HepG2 (cell line): ENCODE measurements around the gene STUB1. TPM values are rescaled to one million over a fixed set of nuclear protein-coding genes. Genes with fewer than 3 reads are reported as not detected.

ENCODE experiments used
- AGO1 ChIP-seq: fragments of 200-400 bp; formaldehyde crosslinking; IDR thresholded peaks from 2 replicates; pipeline ENCODE4 v1.6.1; 2017; ENCODE audit warnings: mild to moderate bottlenecking, low read depth, low read length, moderate library complexity; ENCODE audit not compliant: poor library complexity, severe bottlenecking
- CC2D1A ChIP-seq: sonication (generic); formaldehyde crosslinking; IDR thresholded peaks from 2 replicates; pipeline ENCODE4 v1.8.1; 2023; ENCODE audit warnings: mild to moderate bottlenecking, missing genetic modification reagents
- CCDC6 ChIP-seq: sonication (generic); formaldehyde crosslinking; IDR thresholded peaks from 2 replicates; pipeline ENCODE4 v1.8.1; 2022; ENCODE audit warnings: mild to moderate bottlenecking, missing genetic modification reagents, moderate library complexity
- DBP ChIP-seq: sonication (generic); formaldehyde crosslinking; IDR thresholded peaks from 2 replicates; pipeline ENCODE4 v1.4.0; 2020; ENCODE audit warnings: missing genetic modification reagents; ENCODE audit errors: not compliant biosample characterization
- ELF4 ChIP-seq: sonication (generic); formaldehyde crosslinking; IDR thresholded peaks from 2 replicates; pipeline ENCODE4 v1.5.0; 2020; ENCODE audit warnings: missing genetic modification reagents, mild to moderate bottlenecking, moderate library complexity, borderline replicate concordance
- ERF ChIP-seq: IDR thresholded peaks from 2 replicates; pipeline ENCODE4 v1.6.1; 2018; ENCODE audit warnings: missing biosample characterization, missing genetic modification reagents
- FOXO1 ChIP-seq: sonication (generic); formaldehyde crosslinking; IDR thresholded peaks from 2 replicates; pipeline ENCODE4 v1.4.0; 2020; ENCODE audit warnings: missing genetic modification reagents
- GATAD2A ChIP-seq: IDR thresholded peaks from 2 replicates; pipeline ENCODE4 v1.6.1; 2016
- GMEB2 ChIP-seq: IDR thresholded peaks from 2 replicates; pipeline ENCODE4 v1.6.1; 2016; ENCODE audit warnings: missing biosample characterization, missing genetic modification reagents, low read depth
- KDM5A ChIP-seq: fragments of 200-600 bp; sonication (generic); IDR thresholded peaks from 2 replicates; pipeline ENCODE4 v1.7.0; 2018; ENCODE audit warnings: antibody characterized with exemption, mild to moderate bottlenecking, low read length, borderline replicate concordance
- KMT2B ChIP-seq: IDR thresholded peaks from 2 replicates; pipeline ENCODE4 v1.6.1; 2016; ENCODE audit warnings: missing genetic modification reagents, missing compliant biosample characterization
- MIER2 ChIP-seq: IDR thresholded peaks from 2 replicates; pipeline ENCODE4 v1.6.1; 2016; ENCODE audit warnings: missing biosample characterization, missing genetic modification reagents
- NCOA2 ChIP-seq: sonication (generic); formaldehyde crosslinking; IDR thresholded peaks from 2 replicates; pipeline ENCODE4 v1.8.0; 2022; ENCODE audit warnings: inconsistent platforms
- RAD51 ChIP-seq: fragments of 450-650 bp; IDR thresholded peaks from 2 replicates; pipeline ENCODE4 v1.6.1; 2016; ENCODE audit warnings: borderline replicate concordance
- RBFOX2 ChIP-seq: fragments of 200-400 bp; formaldehyde crosslinking; IDR thresholded peaks from 2 replicates; pipeline ENCODE4 v1.6.1; 2017; ENCODE audit warnings: low read depth, mild to moderate bottlenecking, low read length
- RXRB ChIP-seq: IDR thresholded peaks from 2 replicates; pipeline ENCODE4 v1.6.1; 2016; ENCODE audit warnings: borderline replicate concordance, missing genetic modification reagents, missing compliant biosample characterization
- SRSF9 ChIP-seq: fragments of 200-400 bp; formaldehyde crosslinking; IDR thresholded peaks from 2 replicates; pipeline ENCODE4 v1.6.1; 2018; ENCODE audit warnings: borderline replicate concordance, mild to moderate bottlenecking, low read depth, low read length; ENCODE audit not compliant: insufficient read depth, poor library complexity, severe bottlenecking
- SSRP1 ChIP-seq: IDR thresholded peaks from 2 replicates; pipeline ENCODE4 v1.6.1; 2016; ENCODE audit warnings: control low read depth
- TCF12 ChIP-seq, 2 experiments: fragments of 450-650 bp in 1 of 2; sonication (generic) in 1 of 2; formaldehyde crosslinking in 1 of 2; IDR thresholded peaks; 2 replicates each; pipeline versions ENCODE4 v1.6.1 to v1.8.0; 2017 to 2022; ENCODE audit warnings: antibody characterized with exemption in 1 of 2, mild to moderate bottlenecking in 1 of 2, missing genetic modification reagents in 1 of 2, moderate library complexity in 1 of 2
- YEATS4 ChIP-seq: sonication (generic); formaldehyde crosslinking; IDR thresholded peaks from 2 replicates; pipeline ENCODE4 v1.4.0; 2020; ENCODE audit warnings: missing genetic modification reagents, borderline replicate concordance
- YY1 ChIP-seq: IDR thresholded peaks from 2 replicates; pipeline ENCODE4 v1.6.1; 2011; ENCODE audit warnings: low read length, low read depth, moderate library complexity, mild to moderate bottlenecking; ENCODE audit not compliant: insufficient read depth, insufficient replicate concordance
- ZFP37 ChIP-seq: sonication (generic); formaldehyde crosslinking; IDR thresholded peaks from 2 replicates; pipeline ENCODE4 v1.4.0; 2020; ENCODE audit warnings: missing genetic modification reagents, borderline replicate concordance
- ZFP82 ChIP-seq: sonication (generic); formaldehyde crosslinking; IDR thresholded peaks from 2 replicates; pipeline ENCODE4 v1.5.1; 2020; ENCODE audit warnings: mild to moderate bottlenecking, missing genetic modification reagents, borderline replicate concordance
- ZNF281 ChIP-seq: sonication (generic); formaldehyde crosslinking; IDR thresholded peaks from 2 replicates; pipeline ENCODE4 v1.4.0; 2020; ENCODE audit warnings: missing genetic modification reagents, borderline replicate concordance
- ZNF564 ChIP-seq: sonication (generic); formaldehyde crosslinking; IDR thresholded peaks from 2 replicates; pipeline ENCODE4 v1.8.1; 2023; ENCODE audit warnings: mild to moderate bottlenecking, missing genetic modification reagents
- ZSCAN31 ChIP-seq: sonication (generic); formaldehyde crosslinking; IDR thresholded peaks from 2 replicates; pipeline ENCODE4 v1.5.0; 2020; ENCODE audit warnings: low read depth, mild to moderate bottlenecking, missing genetic modification reagents
- polyA plus RNA-seq, 8 experiments: library from polyadenylated mRNA; depleted of rRNA in 3 of 8; stranded (reverse) in 7 of 8; unstranded in 1 of 8; fragments of >200 nt; fragmentation: Illumina TruSeq in 4 of 8; extraction: Trizol in 4 of 8; gene quantifications; 2 replicates each; pipeline versions ENCODE4 v1.2.1 to v1.2.3, GENCODE V29; 2011 to 2016; ENCODE audit warnings: low read depth in 4 of 8, missing spikeins in 1 of 8, mixed read lengths in 1 of 8; ENCODE audit not compliant: insufficient read depth in 1 of 8
- total RNA-seq, 5 experiments: library from RNA; depleted of rRNA; stranded (reverse); fragments of >200 nt; fragmentation: Illumina TruSeq; extraction: Trizol; gene quantifications; 2 replicates each; pipeline ENCODE4 v1.2.3, GENCODE V29; 2016; ENCODE audit warnings: low read depth in 1 of 5

The STUB1 gene
- total and polyA plus RNA-seq, 2 of the 13 experiments (the other 11 are each of a cell fraction or from before 2014, with no cell fraction given): 52.9 to 78.2 TPM

- TF ChIP-seq ZNF281 (CRISPR knock-in tag) (peak; percentile 38; the same call in 1 of the 2 replicates), GATAD2A (CRISPR knock-in tag) (peak; percentile 34; the same call in 1 of the 2 replicates), AGO1 (no peak), RBFOX2 (peak; percentile 84), DBP (no peak), GMEB2 (CRISPR knock-in tag) (no peak), ZNF564 (CRISPR knock-in tag) (peak; percentile 91), KDM5A (peak; percentile 79), CC2D1A (CRISPR knock-in tag) (no peak), YY1 (peak; percentile 95), SRSF9 (no peak), KMT2B (CRISPR knock-in tag) (peak; percentile 42), SSRP1 (0 out of 2 replicates have a peak, but pooled peaks have one; percentile 72), ERF (CRISPR knock-in tag) (peak; percentile 79), NCOA2 (CRISPR knock-in tag) (peak; percentile 61; the same call in 1 of the 2 replicates), YEATS4 (CRISPR knock-in tag) (peak; percentile 97), CCDC6 (CRISPR knock-in tag) (peak; percentile 96), TCF12 (IDR thresholded peaks at IDR 0.05) (no peak), TCF12 (CRISPR knock-in tag; IDR thresholded peaks at IDR 0.05) (peak; percentile 25; the same call in 1 of the 2 replicates), RXRB (CRISPR knock-in tag) (peak; percentile 62), ZSCAN31 (CRISPR knock-in tag) (peak; percentile 44; the same call in 1 of the 2 replicates), FOXO1 (peak; percentile 80), RAD51 (no peak), ELF4 (CRISPR knock-in tag) (no peak), ZFP37 (CRISPR knock-in tag) (no peak), MIER2 (no peak), ZFP82 (CRISPR knock-in tag) (no peak)
Measured at GRCh38 chr16:667780-668518, 12.3 kb upstream of the STUB1 start, which contains the start of gene RHOT2 (continued).
